ENCODE data around the gene SERPINA3. TPM values are rescaled to one million over a fixed set of nuclear protein-coding genes. Genes with fewer than 3 reads are reported as not detected.

Gene SERPINA3
- total RNA-seq, 2 experiments from 2014 or later = not detected

DNA sequence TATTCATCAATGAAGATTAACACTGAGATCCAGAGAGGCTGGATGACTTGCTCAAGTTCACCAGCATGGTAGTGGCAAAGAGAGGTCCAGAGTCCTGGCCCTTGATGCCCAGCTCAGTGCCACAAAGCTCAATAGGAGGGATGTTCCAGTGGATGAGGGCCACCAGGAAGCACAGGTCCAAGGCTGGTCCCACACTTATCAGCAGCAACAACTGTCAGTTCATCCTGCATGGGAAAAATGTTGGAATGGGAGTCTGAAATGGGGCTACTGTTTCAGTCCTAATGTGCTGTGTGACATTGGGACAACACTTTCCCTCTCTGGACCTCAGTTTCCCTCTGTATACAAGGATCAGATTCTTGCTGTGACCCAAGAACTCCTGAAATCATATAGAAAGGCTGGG is 19.7 kb upstream of the SERPINA3 start:
- Mint-ChIP-seq H3K27ac (no peak overlapping the region), H3K9me3 (no peaks in the 10 kb centered on the region), H3K4me3 (no peak overlapping the region), H3K4me1 (ENCODE audit: low read depth) (no peaks in the 10 kb centered on the region), H3K36me3 (ENCODE audit: low read depth) (no peaks in the 10 kb centered on the region), H3K27me3 (ENCODE audit: low read depth) (no peaks in the 10 kb centered on the region)
- intact Hi-C loops (cut with micrococcal nuclease) = no loop called here
- CTCF ChIA-PET = no interaction called here
- no peak for DNase-seq

DNA sequence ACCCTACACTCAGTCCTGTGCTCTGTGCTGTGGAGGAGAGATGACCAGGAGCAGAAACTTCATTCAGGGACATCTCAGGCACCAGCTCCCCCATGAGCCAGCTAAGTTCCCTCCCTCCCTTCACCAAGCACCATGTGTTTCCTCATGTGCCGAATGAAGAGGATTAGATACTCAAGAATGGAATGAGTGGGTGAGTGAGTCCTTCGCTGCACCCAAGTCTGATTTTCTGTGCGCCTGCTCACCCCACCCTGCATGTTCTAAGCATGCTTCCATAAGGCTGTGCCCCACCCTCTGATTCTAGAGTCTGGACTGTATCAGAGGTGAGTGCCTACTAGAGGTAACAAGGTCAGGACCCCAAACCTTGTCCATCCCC is 18.8 kb upstream of the SERPINA3 start:
- intact Hi-C loops (cut with micrococcal nuclease) = no loop called here
- Mint-ChIP-seq H3K4me3 (no peak overlapping the region), H3K4me1 (ENCODE audit: low read depth) (no peaks in the 10 kb centered on the region), H3K36me3 (ENCODE audit: low read depth) (no peaks in the 10 kb centered on the region), H3K27me3 (ENCODE audit: low read depth) (no peaks in the 10 kb centered on the region), H3K27ac (no peak overlapping the region), H3K9me3 (no peaks in the 10 kb centered on the region)
- DNase-seq = no peak
- CTCF ChIA-PET = no interaction called here

DNA sequence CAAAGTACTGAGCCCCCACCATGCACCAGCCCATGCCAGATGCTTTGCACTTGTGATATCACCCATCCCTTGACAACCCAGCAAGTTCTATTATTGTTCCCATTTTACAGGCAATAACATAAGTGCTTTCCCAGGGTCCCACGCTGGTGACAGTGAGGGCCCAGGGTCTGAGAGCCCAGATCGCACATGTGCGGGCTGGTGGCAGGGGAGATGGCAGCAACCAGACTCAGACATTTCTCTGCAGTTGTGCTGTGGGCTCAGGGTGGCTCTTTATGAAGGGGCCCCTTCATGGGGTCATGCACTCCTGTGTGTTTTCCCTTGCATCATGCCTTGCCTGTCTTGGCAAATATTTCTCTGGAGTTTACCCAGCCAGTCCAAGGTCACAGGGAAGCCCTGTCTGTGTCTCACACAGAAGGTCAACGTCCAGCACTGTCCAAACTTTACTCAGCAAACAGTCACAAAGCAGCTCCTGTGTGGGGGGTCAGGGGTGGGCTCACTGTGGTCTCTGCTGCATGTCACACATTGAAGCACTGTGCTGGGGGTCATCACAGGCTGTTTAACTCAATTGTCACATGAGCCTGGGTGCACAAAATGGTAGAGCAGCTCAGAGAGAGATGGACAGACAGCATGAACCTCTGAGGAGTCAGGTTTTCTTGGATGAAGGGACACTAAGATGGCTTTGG is 18.3 kb upstream of the SERPINA3 start:
- Mint-ChIP-seq H3K4me1 (ENCODE audit: low read depth) (no peaks in the 10 kb centered on the region), H3K9me3 (no peaks in the 10 kb centered on the region), H3K27me3 (ENCODE audit: low read depth) (no peaks in the 10 kb centered on the region), H3K4me3 (no peak overlapping the region), H3K36me3 (ENCODE audit: low read depth) (no peaks in the 10 kb centered on the region), H3K27ac (no peak overlapping the region)
- intact Hi-C loops (cut with micrococcal nuclease) = no loop called here
- DNase-seq = no peak
- CTCF ChIA-PET = no interaction called here

DNA sequence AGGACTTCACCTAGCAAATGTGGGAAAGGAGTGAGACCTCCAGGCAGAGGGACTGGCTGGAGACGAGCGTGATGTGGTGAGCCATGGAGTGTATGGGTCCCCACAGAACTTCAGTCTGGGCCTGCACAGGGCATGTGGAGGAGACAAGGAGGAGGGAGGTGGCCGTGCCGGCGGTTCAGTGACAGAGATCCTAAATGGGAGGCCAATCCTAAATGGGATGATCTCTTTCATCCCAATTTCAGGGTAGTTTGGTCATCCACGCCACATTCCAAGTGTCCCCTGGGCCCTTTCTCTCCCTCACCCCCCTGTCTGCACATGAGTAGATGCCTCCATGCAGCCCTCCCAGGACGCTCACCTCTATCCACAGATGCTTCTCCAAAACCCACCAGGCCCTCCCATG is 17.8 kb upstream of the SERPINA3 start:
- intact Hi-C loops (cut with micrococcal nuclease) = no loop called here
- CTCF ChIA-PET = no interaction called here
- no peaks in the 10 kb centered on the region for H3K9me3 Mint-ChIP-seq
- DNase-seq = no peak
- no peaks in the 10 kb centered on the region for H3K4me1 Mint-ChIP-seq (ENCODE audit: low read depth)
- H3K36me3 Mint-ChIP-seq (ENCODE audit: low read depth) = no peaks in the 10 kb centered on the region
- no peak overlapping the region for H3K4me3 Mint-ChIP-seq
- no peak overlapping the region for H3K27ac Mint-ChIP-seq
- H3K27me3 Mint-ChIP-seq (ENCODE audit: low read depth) = peaks cover 2% of the 10 kb centered on the region

DNA sequence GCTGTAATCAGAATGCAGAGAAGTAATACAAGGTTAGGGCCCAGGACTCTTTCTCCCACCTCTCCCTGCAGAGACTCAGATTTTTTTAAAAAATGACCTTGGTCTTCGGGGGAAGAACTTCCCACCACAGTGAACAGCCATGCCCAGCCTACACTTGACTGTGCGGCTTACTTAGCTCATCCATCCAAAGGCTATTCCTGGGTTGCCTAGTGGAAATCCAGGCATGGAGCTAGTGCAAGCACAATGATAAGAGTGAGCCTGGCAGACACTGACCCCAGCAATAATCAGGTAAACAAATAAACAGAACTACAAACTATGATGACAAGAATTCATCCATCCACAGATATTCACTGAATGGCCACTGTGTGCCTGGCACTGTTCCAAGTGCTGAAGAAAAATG is 16.3 kb upstream of the SERPINA3 start:
- H3K9me3 Mint-ChIP-seq = no peaks in the 10 kb centered on the region
- no peak overlapping the region for H3K4me3 Mint-ChIP-seq
- H3K27ac Mint-ChIP-seq = no peak overlapping the region
- H3K4me1 Mint-ChIP-seq (ENCODE audit: low read depth) = no peaks in the 10 kb centered on the region
- no peaks in the 10 kb centered on the region for H3K36me3 Mint-ChIP-seq (ENCODE audit: low read depth)
- H3K27me3 Mint-ChIP-seq (ENCODE audit: low read depth) = peaks cover 4% of the 10 kb centered on the region
- no peak for DNase-seq
- intact Hi-C loops (cut with micrococcal nuclease) = no loop called here
- CTCF ChIA-PET = no interaction called here

DNA sequence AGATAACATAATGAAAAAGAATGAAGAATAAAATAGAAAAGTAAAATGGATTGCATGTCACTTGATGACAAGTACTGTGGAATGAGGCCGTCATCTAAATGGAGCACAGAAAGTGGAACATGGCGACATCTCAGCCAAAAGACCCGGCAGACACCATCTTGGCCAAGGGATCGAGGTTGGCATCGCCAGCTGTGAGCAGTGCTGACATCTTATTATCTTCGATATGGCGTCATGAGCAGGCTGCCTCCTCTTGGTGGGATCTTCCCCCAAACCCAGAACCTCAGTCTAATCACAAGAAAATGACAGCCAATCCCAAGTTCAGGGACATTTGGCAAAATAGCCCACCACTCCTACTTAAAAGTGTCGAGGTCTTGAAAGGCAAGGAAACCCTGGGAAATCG is 15.8 kb upstream of the SERPINA3 start:
- H3K4me3 Mint-ChIP-seq = no peak overlapping the region
- H3K27me3 Mint-ChIP-seq (ENCODE audit: low read depth) = peaks cover 4% of the 10 kb centered on the region
- no peak for DNase-seq
- CTCF ChIA-PET = no interaction called here
- no peak overlapping the region for H3K27ac Mint-ChIP-seq
- H3K9me3 Mint-ChIP-seq = no peaks in the 10 kb centered on the region
- no peaks in the 10 kb centered on the region for H3K4me1 Mint-ChIP-seq (ENCODE audit: low read depth)
- no peaks in the 10 kb centered on the region for H3K36me3 Mint-ChIP-seq (ENCODE audit: low read depth)
- intact Hi-C loops (cut with micrococcal nuclease) = no loop called here

DNA sequence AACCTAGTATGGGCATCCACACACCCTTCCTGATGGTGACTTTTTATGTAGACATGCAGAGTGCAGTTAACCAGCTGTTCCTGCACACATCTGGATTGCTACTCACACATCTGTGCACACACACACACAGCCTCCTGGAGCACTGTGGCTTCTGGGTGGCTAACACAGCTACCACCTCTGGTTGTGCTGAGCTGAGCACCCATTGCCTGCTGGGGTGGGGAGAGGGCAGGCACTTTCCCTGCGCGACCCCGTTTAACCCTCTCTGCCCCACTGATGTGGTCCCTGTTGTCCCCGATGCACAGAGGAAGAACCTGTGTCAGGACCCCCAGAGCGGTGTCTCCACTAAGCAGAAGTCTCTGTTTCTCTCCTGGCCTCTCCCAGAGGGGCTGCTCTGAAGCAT is 14.4 kb upstream of the SERPINA3 start:
- no peak for DNase-seq
- CTCF ChIA-PET = interaction anchor here (0.8 kb wide), 1 partner anchor 406 kb away, joined by 3 read pairs; no protein-coding TSS in a partner anchor
- no peak overlapping the region for H3K4me3 Mint-ChIP-seq
- peaks cover 4% of the 10 kb centered on the region for H3K27me3 Mint-ChIP-seq (ENCODE audit: low read depth)
- no peaks in the 10 kb centered on the region for H3K4me1 Mint-ChIP-seq (ENCODE audit: low read depth)
- intact Hi-C loops (cut with micrococcal nuclease) = no loop called here
- H3K36me3 Mint-ChIP-seq (ENCODE audit: low read depth) = no peaks in the 10 kb centered on the region
- no peak overlapping the region for H3K27ac Mint-ChIP-seq
- no peaks in the 10 kb centered on the region for H3K9me3 Mint-ChIP-seq

DNA sequence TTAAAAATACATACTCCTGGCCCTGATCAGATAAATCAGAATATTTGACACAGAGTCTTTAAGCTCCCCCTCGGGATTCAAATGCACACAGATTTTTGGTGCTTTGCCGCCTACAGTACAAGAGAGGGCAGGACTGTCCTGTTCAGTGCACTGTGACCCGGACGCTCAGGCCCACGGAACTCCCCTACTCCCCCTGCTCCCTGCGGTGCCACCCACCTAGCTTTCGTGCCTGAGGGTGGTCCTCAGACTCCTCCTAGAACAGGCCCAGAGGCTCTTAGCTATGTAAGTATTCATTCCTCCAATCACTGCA is 13.7 kb upstream of the SERPINA3 start:
- Mint-ChIP-seq H3K9me3 (no peaks in the 10 kb centered on the region), H3K4me1 (ENCODE audit: low read depth) (no peaks in the 10 kb centered on the region), H3K4me3 (no peak overlapping the region), H3K27ac (no peak overlapping the region), H3K36me3 (ENCODE audit: low read depth) (no peaks in the 10 kb centered on the region), H3K27me3 (ENCODE audit: low read depth) (peaks cover 4% of the 10 kb centered on the region)
- CTCF ChIA-PET = interaction anchor here (0.6 to 0.8 kb wide), 2 partner anchors 151 to 407 kb away, joined by 3 read pairs; no protein-coding TSS in a partner anchor
- no peak for DNase-seq
- intact Hi-C loops (cut with micrococcal nuclease) = no loop called here

DNA sequence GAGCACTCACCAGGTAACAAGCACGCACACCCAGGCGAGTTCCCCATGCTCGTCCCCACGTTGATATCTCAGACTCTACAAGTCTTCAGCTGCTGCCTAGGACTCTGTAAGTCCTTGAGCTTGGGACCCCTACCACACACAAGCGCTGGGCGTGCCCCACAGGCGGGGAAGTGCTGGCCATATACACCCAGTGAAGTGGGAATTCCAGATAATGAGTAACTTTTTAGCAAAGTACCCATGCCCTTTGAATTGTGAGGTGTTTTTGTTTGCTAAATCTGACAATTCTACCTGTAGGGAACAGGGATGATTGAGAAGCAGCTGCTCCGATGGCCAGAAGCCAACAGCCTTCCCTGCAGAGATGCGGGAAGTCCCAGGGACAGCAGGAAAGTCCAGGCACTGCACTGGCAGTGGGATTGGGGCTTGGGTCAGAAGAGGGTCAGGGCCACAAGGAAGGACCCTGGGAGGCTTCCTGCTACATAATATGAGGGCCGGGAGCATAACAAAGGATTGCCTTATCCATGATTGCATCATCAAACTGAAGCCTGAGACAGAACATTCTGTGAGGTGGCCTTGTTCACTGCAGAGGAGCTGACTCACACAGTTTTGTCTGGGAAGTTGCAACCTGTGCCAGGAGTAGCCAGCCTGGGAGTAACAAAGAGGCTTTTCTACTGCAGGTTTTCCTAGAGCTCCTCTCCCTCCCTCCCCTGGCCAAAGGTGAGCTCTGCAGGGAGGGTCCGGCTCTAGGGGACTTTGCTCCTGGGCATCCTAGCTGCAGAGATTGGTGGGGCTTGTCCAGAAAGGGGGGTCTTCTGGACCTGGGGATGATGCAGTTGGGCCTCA is 13.2 kb upstream of the SERPINA3 start:
- Mint-ChIP-seq H3K27ac (no peak overlapping the region), H3K27me3 (ENCODE audit: low read depth) (peaks cover 4% of the 10 kb centered on the region), H3K36me3 (ENCODE audit: low read depth) (no peaks in the 10 kb centered on the region), H3K4me1 (ENCODE audit: low read depth) (no peaks in the 10 kb centered on the region), H3K4me3 (no peak overlapping the region), H3K9me3 (no peaks in the 10 kb centered on the region)
- CTCF ChIA-PET = interaction anchor here (0.6 to 0.8 kb wide), 2 partner anchors 150 to 407 kb away, joined by 3 read pairs; no protein-coding TSS in a partner anchor
- intact Hi-C loops (cut with micrococcal nuclease) = no loop called here
- no peak for DNase-seq

DNA sequence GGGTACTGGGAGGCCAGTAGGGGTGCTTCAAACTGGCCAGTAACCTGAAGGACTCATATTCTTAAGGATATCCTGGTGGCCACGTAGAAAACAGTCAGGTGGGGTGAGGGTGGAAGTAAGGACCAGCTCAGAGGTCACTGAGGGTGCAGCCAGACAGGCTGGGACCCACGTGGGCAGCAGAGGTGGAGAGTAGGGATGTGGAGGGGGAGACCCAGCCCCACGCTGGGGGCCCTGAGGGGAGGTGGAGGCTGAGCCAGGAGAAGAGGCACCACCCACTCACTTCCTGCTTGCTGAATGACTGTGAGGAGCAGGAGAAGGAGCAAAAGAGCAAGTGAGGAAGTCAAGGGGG is 12.6 kb upstream of the SERPINA3 start:
- intact Hi-C loops (cut with micrococcal nuclease) = no loop called here
- Mint-ChIP-seq H3K27me3 (ENCODE audit: low read depth) (peaks cover 4% of the 10 kb centered on the region), H3K4me1 (ENCODE audit: low read depth) (no peaks in the 10 kb centered on the region), H3K27ac (no peak overlapping the region), H3K4me3 (no peak overlapping the region), H3K9me3 (no peaks in the 10 kb centered on the region), H3K36me3 (ENCODE audit: low read depth) (no peaks in the 10 kb centered on the region)
- DNase-seq = no peak
- CTCF ChIA-PET = no interaction called here

DNA sequence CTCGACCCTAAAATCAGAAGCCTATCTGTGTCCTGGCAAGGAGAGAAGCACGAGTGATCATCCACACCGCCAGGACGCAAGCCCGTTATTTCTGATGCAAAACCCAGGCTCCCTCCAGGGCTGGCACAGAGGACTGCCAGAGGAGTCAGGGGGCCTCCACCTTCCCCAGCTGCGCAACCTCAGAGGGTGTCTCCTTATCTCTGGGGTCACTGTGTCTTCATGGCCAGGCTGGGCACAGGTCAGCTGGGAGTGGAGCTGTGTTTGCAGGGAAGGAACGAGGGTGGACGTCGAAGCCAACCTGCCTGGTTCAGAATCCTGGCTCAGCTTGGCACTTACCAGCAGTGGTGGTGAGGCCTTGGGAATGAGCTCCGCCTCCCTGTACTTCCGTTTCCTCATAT is 12.0 kb upstream of the SERPINA3 start:
- intact Hi-C loops (cut with micrococcal nuclease) = no loop called here
- Mint-ChIP-seq H3K36me3 (ENCODE audit: low read depth) (no peaks in the 10 kb centered on the region), H3K27ac (no peak overlapping the region), H3K4me1 (ENCODE audit: low read depth) (no peaks in the 10 kb centered on the region), H3K27me3 (ENCODE audit: low read depth) (peaks cover 5% of the 10 kb centered on the region), H3K9me3 (no peaks in the 10 kb centered on the region), H3K4me3 (no peak overlapping the region)
- DNase-seq = no peak
- CTCF ChIA-PET = no interaction called here

DNA sequence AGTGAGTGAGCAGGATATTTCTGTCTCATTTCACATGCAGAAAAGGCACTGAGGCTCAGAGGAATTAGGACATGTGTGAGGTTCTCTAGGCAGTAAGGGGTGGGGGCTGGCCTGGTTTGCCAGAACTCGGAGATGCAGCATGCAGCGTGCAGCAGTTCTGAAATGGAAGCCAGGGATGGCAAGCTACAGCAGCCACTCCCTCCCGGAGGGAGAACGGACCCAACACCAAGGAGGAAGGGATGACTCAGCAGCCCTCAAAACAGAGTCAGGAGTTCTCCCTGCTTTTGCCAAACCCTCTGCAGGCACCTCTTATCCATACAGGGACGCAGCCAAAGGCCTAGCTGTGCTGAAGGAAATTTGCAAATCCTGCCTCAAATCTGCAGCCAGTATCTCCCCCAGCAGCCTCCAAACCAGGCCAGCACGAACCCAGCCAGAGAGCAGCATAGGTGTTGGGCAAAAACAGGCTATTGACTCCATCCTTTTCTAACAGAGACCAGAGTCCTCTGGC is 10.3 kb upstream of the SERPINA3 start:
- no peaks in the 10 kb centered on the region for H3K9me3 Mint-ChIP-seq
- no peaks in the 10 kb centered on the region for H3K36me3 Mint-ChIP-seq (ENCODE audit: low read depth)
- CTCF ChIA-PET = no interaction called here

DNA sequence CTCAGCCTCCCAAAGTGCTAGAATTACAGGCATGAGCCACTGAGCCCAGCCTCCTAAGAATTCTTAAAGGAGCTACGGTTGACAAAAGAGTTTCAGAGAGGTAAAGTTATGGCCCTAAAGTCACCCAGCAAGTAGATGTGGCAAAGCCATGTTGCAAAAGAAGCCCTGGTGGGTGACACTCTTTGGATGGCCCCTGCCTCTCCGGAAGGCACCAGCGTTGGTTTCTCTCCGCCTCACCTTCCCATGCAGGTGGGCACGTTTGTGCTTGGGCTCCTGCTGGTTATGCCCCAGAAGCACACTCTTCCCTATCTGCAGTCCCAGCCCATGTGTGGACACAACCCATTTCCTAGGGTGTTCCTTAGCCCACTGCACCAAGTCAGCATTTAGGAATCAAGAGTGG is 9.5 kb upstream of the SERPINA3 start:
- CTCF ChIA-PET = no interaction called here
- Mint-ChIP-seq H3K27ac (no peak overlapping the region), H3K9me3 (no peaks in the 10 kb centered on the region), H3K36me3 (ENCODE audit: low read depth) (no peaks in the 10 kb centered on the region), H3K4me1 (ENCODE audit: low read depth) (no peaks in the 10 kb centered on the region), H3K4me3 (no peak overlapping the region), H3K27me3 (ENCODE audit: low read depth) (peaks cover 5% of the 10 kb centered on the region)
- DNase-seq = no peak
- intact Hi-C loops (cut with micrococcal nuclease) = no loop called here

More for the DNA sequence above, 10.3 kb upstream of the SERPINA3 start:
- intact Hi-C loops (cut with micrococcal nuclease) = no loop called here
- no peaks in the 10 kb centered on the region for H3K4me1 Mint-ChIP-seq (ENCODE audit: low read depth)
- no peak overlapping the region for H3K27ac Mint-ChIP-seq
- H3K4me3 Mint-ChIP-seq = no peak overlapping the region
- peaks cover 5% of the 10 kb centered on the region for H3K27me3 Mint-ChIP-seq (ENCODE audit: low read depth)
- no peak for DNase-seq

Measured in activated naive CD4-positive, alpha-beta T cell treated with anti-CD3 and anti-CD28 coated beads for 36 hours (primary cell).